Spleen (tissue), 11 donors: ENCODE results near the gene HUNK. TPM values are rescaled to one million over a fixed set of nuclear protein-coding genes. Genes with fewer than 3 reads are reported as not detected.

Experiments
- DNase-seq: peaks from one replicate; pipeline ENCODE4 v3.0.0-alpha.2; 2020
- H3K27ac ChIP-seq, 8 donors: fragments of 200-600 bp; sonication (generic) in 7 of 8; 1 replicate in 4 of 8; 2 replicates in 4 of 8; pipeline versions ENCODE4 v1.5.0 to v1.8.0; 2016 to 2021; ENCODE audit warnings: inconsistent platforms in 4 of 8, mild to moderate bottlenecking in 4 of 8, moderate library complexity in 1 of 8
- H3K27me3 ChIP-seq, 7 donors: fragments of 200-600 bp; sonication (generic) in 6 of 7; replicated peaks in 1 of 7; 1 replicate in 4 of 7; 2 replicates in 3 of 7; pipeline versions ENCODE4 v1.5.0 to v1.8.0; 2016 to 2021; ENCODE audit warnings: inconsistent platforms in 3 of 7, mild to moderate bottlenecking in 1 of 7
- H3K36me3 ChIP-seq, 6 donors: fragments of 200-600 bp; sonication (generic) in 5 of 6; 1 replicate in 4 of 6; 2 replicates in 2 of 6; pipeline versions ENCODE4 v1.5.0 to v1.8.0; 2016 to 2021; ENCODE audit warnings: inconsistent platforms in 2 of 6
- H3K4me1 ChIP-seq, 6 donors: fragments of 200-600 bp; sonication (generic) in 5 of 6; 1 replicate in 3 of 6; 2 replicates in 3 of 6; pipeline versions ENCODE4 v1.5.0 to v1.8.0; 2016 to 2021; ENCODE audit warnings: inconsistent platforms in 3 of 6
- H3K4me3 ChIP-seq, 8 donors: fragments of 200-600 bp; sonication (generic) in 7 of 8; 1 replicate in 4 of 8; 2 replicates in 4 of 8; pipeline versions ENCODE4 v1.5.0 to v1.8.0; 2016 to 2021; ENCODE audit warnings: inconsistent platforms in 4 of 8, mild to moderate bottlenecking in 4 of 8, moderate library complexity in 2 of 8
- H3K9me3 ChIP-seq, 8 donors: fragments of 200-600 bp; sonication (generic) in 7 of 8; 1 replicate in 4 of 8; 2 replicates in 4 of 8; pipeline versions ENCODE4 v1.5.0 to v1.8.0; 2016 to 2021; ENCODE audit warnings: inconsistent platforms in 4 of 8
- POLR2A ChIP-seq, 3 donors: fragments of 450-650 bp; IDR thresholded peaks; one replicate each; pipeline ENCODE4 v1.5.1; 2017; ENCODE audit warnings: antibody characterized with exemption in 3 of 3, mild to moderate bottlenecking in 1 of 3
- POLR2AphosphoS5 ChIP-seq, 3 donors: sonication (generic); formaldehyde crosslinking; IDR thresholded peaks; one replicate each; pipeline ENCODE4 v1.5.1; 2017; ENCODE audit warnings: antibody characterized with exemption in 3 of 3
- whole genome bisulfite sequencing, 5 donors: extraction: QIAGEN DNeasy Blood & Tissue Kit in 3 of 5; methylation state at CpG; one replicate each; pipeline versions ENCODE4 v1.1.5 to v1.1.7; 2013 to 2018; 5-methylcytosine and 5-hydroxymethylcytosine counted together
- intact Hi-C: fragments of 100-400 bp; cut with DNase I; formaldehyde crosslinking; loops from one replicate; pipeline ENCODE4 v1.15.0; 2023; ENCODE audit warnings: low total_unique reads
- polyA plus RNA-seq, 3 donors: library from polyadenylated mRNA; stranded (reverse); fragments of 200-250 nt; gene quantifications; one replicate each; pipeline ENCODE4 v1.2.1, GENCODE V29; 2013
- total RNA-seq, 7 donors: library from RNA; depleted of rRNA in 3 of 7; stranded (reverse); fragments of >200 nt in 3 of 7; fragmentation: NEBNext Ultra II Directional in 4 of 7; extraction: Animal tissue kit (Norgen Biotek cat#: 25700) in 4 of 7; gene quantifications; one replicate each; pipeline versions ENCODE4 v1.1.0 to v1.2.1, GENCODE V29; 2016 to 2021
- TF ChIP-seq, protein P1 (sequence below), 11 experiments: fragments of 200-600 bp in 7 of 11; fragments of 450-650 bp in 4 of 11; sonication (generic) in 4 of 11; IDR thresholded peaks in 8 of 11; conservative IDR thresholded peaks in 3 of 11; 1 replicate in 7 of 11; 2 replicates in 4 of 11; pipeline versions ENCODE4 v1.4.0 to v1.8.0; 2016 to 2021; ENCODE audit warnings: antibody characterized with exemption in 11 of 11, inconsistent platforms in 4 of 11, mild to moderate bottlenecking in 1 of 11
- donor health status: healthy with polysubstance abuse.
- donor health status: DM: no; HTN: no; CAD: no; lungs with moderate emphysema.
- donor health status: DM: no; HTN: no; CAD: no.
- donor health status: Bipolar disorder and iron deficiency.
- donor health status: healthy.
- donor health status: DM: no; HTN: no; CAD: no.
- donor health status: DM: yes; HTN: yes; CAD: no.

Gene HUNK
- total and polyA plus RNA-seq, 10 donors: 0.06 to 0.41 (median 0.14) TPM; not detected in 3

DNA sequence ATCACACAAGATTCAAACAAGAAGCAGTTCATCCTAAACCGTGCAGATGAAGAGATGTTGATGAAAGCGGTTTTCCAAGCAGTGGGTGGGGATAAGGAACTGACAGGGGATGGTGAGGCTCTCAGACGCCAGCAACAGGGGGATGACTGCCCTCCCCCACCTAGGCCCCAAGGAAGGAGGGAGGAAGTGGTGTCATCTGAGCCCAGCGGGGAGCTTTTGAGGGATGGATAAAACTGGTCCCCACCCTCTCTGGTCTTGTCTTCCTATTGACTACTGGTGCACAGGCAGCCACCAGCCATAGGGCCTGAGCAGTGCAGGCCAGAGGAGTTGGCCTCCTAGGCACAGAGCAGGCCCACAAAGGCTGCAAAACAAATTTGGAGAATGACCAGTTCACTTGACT lies 175.5 kb downstream of the HUNK start:
- intact Hi-C loops: no loop called here
- no peaks in the 10 kb centered on the region for H3K4me1 ChIP-seq
- WGBS, 5 donors: 40 to 55% (median 48%) methylated on average over 4 of the region's 4 CpGs
- H3K36me3 ChIP-seq: no peaks in the 10 kb centered on the region
- peaks cover 0 to 27% (median 20%) of the 10 kb centered on the region in 8 donors for H3K9me3 ChIP-seq
- H3K27me3 ChIP-seq: no peaks in the 10 kb centered on the region
- no peak for DNase-seq
- TF ChIP-seq POLR2AphosphoS5 (IDR thresholded peaks at IDR 0.05): no peak
- TF ChIP-seq, protein P1, sequence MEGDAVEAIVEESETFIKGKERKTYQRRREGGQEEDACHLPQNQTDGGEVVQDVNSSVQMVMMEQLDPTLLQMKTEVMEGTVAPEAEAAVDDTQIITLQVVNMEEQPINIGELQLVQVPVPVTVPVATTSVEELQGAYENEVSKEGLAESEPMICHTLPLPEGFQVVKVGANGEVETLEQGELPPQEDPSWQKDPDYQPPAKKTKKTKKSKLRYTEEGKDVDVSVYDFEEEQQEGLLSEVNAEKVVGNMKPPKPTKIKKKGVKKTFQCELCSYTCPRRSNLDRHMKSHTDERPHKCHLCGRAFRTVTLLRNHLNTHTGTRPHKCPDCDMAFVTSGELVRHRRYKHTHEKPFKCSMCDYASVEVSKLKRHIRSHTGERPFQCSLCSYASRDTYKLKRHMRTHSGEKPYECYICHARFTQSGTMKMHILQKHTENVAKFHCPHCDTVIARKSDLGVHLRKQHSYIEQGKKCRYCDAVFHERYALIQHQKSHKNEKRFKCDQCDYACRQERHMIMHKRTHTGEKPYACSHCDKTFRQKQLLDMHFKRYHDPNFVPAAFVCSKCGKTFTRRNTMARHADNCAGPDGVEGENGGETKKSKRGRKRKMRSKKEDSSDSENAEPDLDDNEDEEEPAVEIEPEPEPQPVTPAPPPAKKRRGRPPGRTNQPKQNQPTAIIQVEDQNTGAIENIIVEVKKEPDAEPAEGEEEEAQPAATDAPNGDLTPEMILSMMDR (IDR thresholded peaks at IDR 0.05 in 8 of 11, conservative IDR thresholded peaks at IDR 0.05 in 3 of 11): no peak
- TF ChIP-seq POLR2A (IDR thresholded peaks at IDR 0.05): no peak
- no peak overlapping the region for H3K4me3 ChIP-seq
- no peak overlapping the region for H3K27ac ChIP-seq

Other genes starting within 250 kb of the HUNK start
- 100 to 1,000 TPM in 5 of 7 donors, 10 to 100 TPM in 2; 81.9 to 142 (median 126) TPM for gene SOD1, start 213.3 kb upstream of the HUNK start, total RNA-seq
- 100 to 1,000 TPM; 192 to 255 (median 241) TPM for gene SOD1, start 213.3 kb upstream of the HUNK start, polyA plus RNA-seq
- 10 to 100 TPM; 28.2 to 48.4 (median 38.9) TPM for gene SCAF4, start 140.9 kb upstream of the HUNK start, total RNA-seq
- gene SCAF4, start 140.9 kb upstream of the HUNK start, polyA plus RNA-seq: 10 to 100 TPM; 10.1 to 14.5 (median 10.2) TPM